Ascending aorta (tissue), 2 donors: ENCODE results near the gene ZNF311. TPM values are rescaled to one million over a fixed set of nuclear protein-coding genes. Genes with fewer than 3 reads are reported as not detected.

Source experiments
- DNase-seq, 2 donors: peaks; one replicate each; pipeline ENCODE4 v3.0.0-alpha.2; 2019; ENCODE audit warnings: low spot score in 2 of 2
- H3K27ac ChIP-seq, 2 donors: fragments of 200-600 bp; sonication (generic); one replicate each; pipeline ENCODE4 v1.5.1; 2016 to 2017; ENCODE audit warnings: mild to moderate bottlenecking in 1 of 2
- H3K27me3 ChIP-seq: fragments of 200-600 bp; sonication (generic); one replicate; pipeline ENCODE4 v1.5.1; 2017
- H3K36me3 ChIP-seq, 2 donors: fragments of 200-600 bp; sonication (generic); one replicate each; pipeline ENCODE4 v1.5.1; 2016
- H3K4me1 ChIP-seq, 2 donors: fragments of 200-600 bp; sonication (generic); one replicate each; pipeline ENCODE4 v1.5.1; 2016 to 2017; ENCODE audit warnings: mild to moderate bottlenecking in 1 of 2
- H3K4me3 ChIP-seq, 2 donors: fragments of 200-600 bp; sonication (generic); one replicate each; pipeline ENCODE4 v1.5.1; 2016 to 2017; ENCODE audit warnings: mild to moderate bottlenecking in 1 of 2
- H3K9me3 ChIP-seq, 2 donors: fragments of 200-600 bp; sonication (generic); one replicate each; pipeline ENCODE4 v1.5.1; 2016
- CTCF ChIP-seq, 3 experiments: fragments of 200-600 bp in 2 of 3; fragments of 450-650 bp in 1 of 3; sonication (generic) in 2 of 3; IDR thresholded peaks; one replicate each; pipeline ENCODE4 v1.5.1; 2016 to 2019; ENCODE audit warnings: antibody characterized with exemption in 3 of 3, mild to moderate bottlenecking in 1 of 3, moderate library complexity in 1 of 3
- intact Hi-C: fragments of 100-400 bp; cut with DNase I; formaldehyde crosslinking; loops from one replicate; pipeline ENCODE4 v1.15.1; 2023
- total RNA-seq: library from RNA; depleted of rRNA; stranded (reverse); fragments of >200 nt; gene quantifications from one replicate; pipeline ENCODE4 v1.1.0, GENCODE V29; 2016

ZNF311 gene
- total RNA-seq, 1 donor from 2014 or later: not detected

GRCh38 chr6:28995093-28995650 lies 9.9 kb downstream of the ZNF311 start:
- Histone ChIP-seq H3K9me3 (no peaks in the 10 kb centered on the region), H3K36me3 (no peaks in the 10 kb centered on the region), H3K27ac (no peak overlapping the region), H3K4me1 (no peaks in the 10 kb centered on the region), H3K27me3 (no peaks in the 10 kb centered on the region), H3K4me3 (no peak overlapping the region)
- no peak for DNase-seq
- intact Hi-C loops: no loop called here
- TF ChIP-seq CTCF (IDR thresholded peaks at IDR 0.05): no peak

GRCh38 chr6:28988536-28989311 lies 16.4 kb downstream of the ZNF311 start:
- TF ChIP-seq CTCF (IDR thresholded peaks at IDR 0.05): peak in 2 of 3 experiments; percentile 9 to 20
- H3K4me1 ChIP-seq: no peaks in the 10 kb centered on the region
- DNase-seq: peak in 1 of 2 donors; percentile 71
- H3K27me3 ChIP-seq: no peaks in the 10 kb centered on the region
- H3K27ac ChIP-seq: no peak overlapping the region
- no peaks in the 10 kb centered on the region for H3K9me3 ChIP-seq
- intact Hi-C loops: loop anchor here (10.0 kb wide), 1 partner anchor 1854 kb away; a partner anchor contains a TSS
- H3K4me3 ChIP-seq: peak overlapping the region in 1 of 2 donors; percentile 18
- H3K36me3 ChIP-seq: no peaks in the 10 kb centered on the region

GRCh38 chr6:28985462-28986164 lies 19.5 kb downstream of the ZNF311 start:
- H3K27me3 ChIP-seq: no peaks in the 10 kb centered on the region
- intact Hi-C loops: loop anchor here (1.0 to 10.0 kb wide), 5 partner anchors 19 to 1851 kb away; partner anchors contain the start of gene ZNF311
- H3K4me1 ChIP-seq: no peaks in the 10 kb centered on the region
- DNase-seq: peak in 1 of 2 donors; percentile 94
- no peaks in the 10 kb centered on the region for H3K36me3 ChIP-seq
- TF ChIP-seq CTCF (IDR thresholded peaks at IDR 0.05): no peak
- peak overlapping the region; percentile 78 to 93 for H3K27ac ChIP-seq
- H3K4me3 ChIP-seq: peak overlapping the region; percentile 63 to 65
- no peaks in the 10 kb centered on the region for H3K9me3 ChIP-seq

- Histone ChIP-seq H3K36me3 (no peaks in the 10 kb centered on the region), H3K4me1 (no peaks in the 10 kb centered on the region), H3K27me3 (no peaks in the 10 kb centered on the region), H3K4me3 (peak overlapping the region in 1 of 2 donors; percentile 65), H3K27ac (peak overlapping the region in 1 of 2 donors; percentile 93), H3K9me3 (no peaks in the 10 kb centered on the region)
- TF ChIP-seq CTCF (IDR thresholded peaks at IDR 0.05): no peak
- intact Hi-C loops: loop anchor here (2.0 to 10.0 kb wide), 6 partner anchors 21 to 1849 kb away; partner anchors contain the start of gene ZNF311
- no peak for DNase-seq
Measured at GRCh38 chr6:28983838-28984237, 21.3 kb downstream of the ZNF311 start.

GRCh38 chr6:28982476-28983266 lies 22.4 kb downstream of the ZNF311 start:
- no peaks in the 10 kb centered on the region for H3K27me3 ChIP-seq
- no peak for TF ChIP-seq CTCF (IDR thresholded peaks at IDR 0.05)
- no peaks in the 10 kb centered on the region for H3K36me3 ChIP-seq
- no peaks in the 10 kb centered on the region for H3K4me1 ChIP-seq
- H3K4me3 ChIP-seq: peak overlapping the region; percentile 63 to 64
- intact Hi-C loops: loop anchor here (1.0 to 10.0 kb wide), 6 partner anchors 86 to 1848 kb away; a partner anchor contains a TSS
- peak overlapping the region; percentile 74 to 79 for H3K27ac ChIP-seq
- no peak for DNase-seq
- H3K9me3 ChIP-seq: no peaks in the 10 kb centered on the region
